Body of pancreas (tissue), 4 donors: Measurements from ENCODE around the gene GRID1.

ENCODE experiments used
- POLR2A ChIP-seq, 3 donors: fragments of 450-650 bp; IDR thresholded peaks; one replicate each; pipeline ENCODE4 v1.6.1; 2016; ENCODE audit warnings: antibody characterized with exemption in 3 of 3, mild to moderate bottlenecking in 2 of 3
- TF ChIP-seq, protein P1 (sequence below), 7 experiments: fragments of 450-650 bp in 4 of 7; fragments of 200-600 bp in 3 of 7; sonication (generic) in 3 of 7; IDR thresholded peaks; one replicate each; pipeline ENCODE4 v1.5.1; 2016 to 2019; ENCODE audit warnings: antibody characterized with exemption in 7 of 7

DNA sequence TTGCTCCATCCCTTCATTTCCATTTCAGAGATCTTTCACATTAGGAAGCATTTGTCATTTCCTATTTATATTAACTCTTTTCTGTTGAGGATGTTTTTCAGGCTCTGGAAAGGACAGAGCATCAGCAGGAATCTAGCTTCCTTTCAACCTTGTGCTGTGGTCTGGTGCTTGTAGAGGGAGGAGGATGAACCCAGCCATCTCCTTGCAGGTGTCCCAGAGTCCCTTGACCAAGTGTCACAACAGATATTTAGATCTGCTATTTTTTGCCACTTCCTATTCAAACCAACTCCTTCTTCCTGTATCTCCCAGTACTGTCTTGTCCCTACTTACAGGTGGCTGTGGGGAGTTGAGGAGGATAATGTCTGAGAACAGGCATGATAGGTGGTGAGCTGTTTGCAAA, 742.8 kb downstream of the GRID1 start:
- TF ChIP-seq, protein P1, sequence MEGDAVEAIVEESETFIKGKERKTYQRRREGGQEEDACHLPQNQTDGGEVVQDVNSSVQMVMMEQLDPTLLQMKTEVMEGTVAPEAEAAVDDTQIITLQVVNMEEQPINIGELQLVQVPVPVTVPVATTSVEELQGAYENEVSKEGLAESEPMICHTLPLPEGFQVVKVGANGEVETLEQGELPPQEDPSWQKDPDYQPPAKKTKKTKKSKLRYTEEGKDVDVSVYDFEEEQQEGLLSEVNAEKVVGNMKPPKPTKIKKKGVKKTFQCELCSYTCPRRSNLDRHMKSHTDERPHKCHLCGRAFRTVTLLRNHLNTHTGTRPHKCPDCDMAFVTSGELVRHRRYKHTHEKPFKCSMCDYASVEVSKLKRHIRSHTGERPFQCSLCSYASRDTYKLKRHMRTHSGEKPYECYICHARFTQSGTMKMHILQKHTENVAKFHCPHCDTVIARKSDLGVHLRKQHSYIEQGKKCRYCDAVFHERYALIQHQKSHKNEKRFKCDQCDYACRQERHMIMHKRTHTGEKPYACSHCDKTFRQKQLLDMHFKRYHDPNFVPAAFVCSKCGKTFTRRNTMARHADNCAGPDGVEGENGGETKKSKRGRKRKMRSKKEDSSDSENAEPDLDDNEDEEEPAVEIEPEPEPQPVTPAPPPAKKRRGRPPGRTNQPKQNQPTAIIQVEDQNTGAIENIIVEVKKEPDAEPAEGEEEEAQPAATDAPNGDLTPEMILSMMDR (IDR thresholded peaks at IDR 0.05), result no peak
- no peak for TF ChIP-seq POLR2A (IDR thresholded peaks at IDR 0.05)
